Liver (tissue), 3 donors: ENCODE measurements around the gene TPCN1.

Source experiments
- CTCF ChIP-seq: fragments of 150-350 bp; IDR thresholded peaks from 2 replicates; pipeline ENCODE4 v1.5.1; 2017; ENCODE audit warnings: improper control_type of control experiment, low read depth, low read length; ENCODE audit not compliant: missing input control
- EGR1 ChIP-seq, 2 donors: IDR thresholded peaks; 2 replicates each; pipeline ENCODE4 v1.6.1; 2016 to 2018; ENCODE audit warnings: antibody characterized with exemption in 2 of 2, low read depth in 2 of 2
- GABPA ChIP-seq, 2 donors: IDR thresholded peaks in 1 of 2; conservative IDR thresholded peaks in 1 of 2; 2 replicates each; pipeline ENCODE4 v1.6.1; 2016; ENCODE audit warnings: antibody characterized with exemption in 2 of 2, mild to moderate bottlenecking in 1 of 2, moderate library complexity in 1 of 2
- HNF4G ChIP-seq: IDR thresholded peaks from 2 replicates; pipeline ENCODE4 v1.6.1; 2016; ENCODE audit warnings: antibody characterized with exemption
- JUND ChIP-seq, 2 donors: IDR thresholded peaks; 2 replicates each; pipeline ENCODE4 v1.6.1; 2016; ENCODE audit warnings: antibody characterized with exemption in 2 of 2
- RAD21 ChIP-seq, 2 donors: IDR thresholded peaks; 2 replicates each; pipeline ENCODE4 v1.6.1; 2016; ENCODE audit warnings: antibody characterized with exemption in 2 of 2, mild to moderate bottlenecking in 2 of 2
- RXRA ChIP-seq, 2 donors: IDR thresholded peaks; 2 replicates each; pipeline ENCODE4 v1.6.1; 2017 to 2018; ENCODE audit warnings: antibody characterized with exemption in 2 of 2, mild to moderate bottlenecking in 1 of 2
- SP1 ChIP-seq: IDR thresholded peaks from 2 replicates; pipeline ENCODE4 v1.6.1; 2018; ENCODE audit warnings: antibody characterized with exemption, mild to moderate bottlenecking
- TAF1 ChIP-seq: conservative IDR thresholded peaks from 2 replicates; pipeline ENCODE4 v1.6.1; 2016; ENCODE audit warnings: antibody characterized with exemption, mild to moderate bottlenecking
- YY1 ChIP-seq: IDR thresholded peaks from 2 replicates; pipeline ENCODE4 v1.6.1; 2016; ENCODE audit warnings: antibody characterized with exemption, mild to moderate bottlenecking
- TF ChIP-seq, protein P1 (sequence below): IDR thresholded peaks from 2 replicates; pipeline ENCODE4 v1.6.1; 2016; ENCODE audit warnings: antibody characterized with exemption
- TF ChIP-seq, protein P2 (sequence below): IDR thresholded peaks from 2 replicates; pipeline ENCODE4 v1.6.1; 2016; ENCODE audit warnings: antibody characterized with exemption, mild to moderate bottlenecking
- donor health status: healthy.
- donor health status: healthy.

DNA sequence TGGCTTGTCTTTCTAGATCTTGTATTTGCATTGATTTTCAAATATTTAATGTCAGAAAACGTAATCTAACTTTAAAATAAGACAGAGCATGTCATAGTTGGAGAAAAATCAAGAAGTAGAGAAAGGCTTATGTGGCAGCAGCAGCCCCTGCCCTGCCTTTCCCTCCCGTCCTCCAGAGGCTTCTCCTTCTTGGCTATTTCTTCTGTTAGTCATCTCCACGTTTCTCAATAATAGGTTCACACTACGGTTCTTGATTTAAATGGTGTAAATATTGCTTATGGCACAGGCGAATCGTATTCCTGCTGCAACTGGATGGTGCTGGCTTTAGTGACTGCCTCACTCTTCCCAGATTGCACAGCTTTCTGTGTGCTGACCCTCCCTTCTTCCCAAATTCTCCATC is 70.8 kb downstream of the TPCN1 start:
- TF ChIP-seq CTCF (no peak), EGR1 (IDR thresholded peaks at IDR 0.05; ENCODE audit: low read depth in 2 of 2) (no peak), TAF1 (no peak), JUND (IDR thresholded peaks at IDR 0.05) (no peak), HNF4G (no peak), RAD21 (IDR thresholded peaks at IDR 0.05) (no peak), RXRA (IDR thresholded peaks at IDR 0.05) (no peak), YY1 (no peak), SP1 (no peak), GABPA (IDR thresholded peaks at IDR 0.05 in 1 of 2, conservative IDR thresholded peaks at IDR 0.05 in 1 of 2) (no peak)
- TF ChIP-seq, protein P1, sequence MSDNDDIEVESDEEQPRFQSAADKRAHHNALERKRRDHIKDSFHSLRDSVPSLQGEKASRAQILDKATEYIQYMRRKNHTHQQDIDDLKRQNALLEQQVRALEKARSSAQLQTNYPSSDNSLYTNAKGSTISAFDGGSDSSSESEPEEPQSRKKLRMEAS = no peak
- TF ChIP-seq, protein P2, sequence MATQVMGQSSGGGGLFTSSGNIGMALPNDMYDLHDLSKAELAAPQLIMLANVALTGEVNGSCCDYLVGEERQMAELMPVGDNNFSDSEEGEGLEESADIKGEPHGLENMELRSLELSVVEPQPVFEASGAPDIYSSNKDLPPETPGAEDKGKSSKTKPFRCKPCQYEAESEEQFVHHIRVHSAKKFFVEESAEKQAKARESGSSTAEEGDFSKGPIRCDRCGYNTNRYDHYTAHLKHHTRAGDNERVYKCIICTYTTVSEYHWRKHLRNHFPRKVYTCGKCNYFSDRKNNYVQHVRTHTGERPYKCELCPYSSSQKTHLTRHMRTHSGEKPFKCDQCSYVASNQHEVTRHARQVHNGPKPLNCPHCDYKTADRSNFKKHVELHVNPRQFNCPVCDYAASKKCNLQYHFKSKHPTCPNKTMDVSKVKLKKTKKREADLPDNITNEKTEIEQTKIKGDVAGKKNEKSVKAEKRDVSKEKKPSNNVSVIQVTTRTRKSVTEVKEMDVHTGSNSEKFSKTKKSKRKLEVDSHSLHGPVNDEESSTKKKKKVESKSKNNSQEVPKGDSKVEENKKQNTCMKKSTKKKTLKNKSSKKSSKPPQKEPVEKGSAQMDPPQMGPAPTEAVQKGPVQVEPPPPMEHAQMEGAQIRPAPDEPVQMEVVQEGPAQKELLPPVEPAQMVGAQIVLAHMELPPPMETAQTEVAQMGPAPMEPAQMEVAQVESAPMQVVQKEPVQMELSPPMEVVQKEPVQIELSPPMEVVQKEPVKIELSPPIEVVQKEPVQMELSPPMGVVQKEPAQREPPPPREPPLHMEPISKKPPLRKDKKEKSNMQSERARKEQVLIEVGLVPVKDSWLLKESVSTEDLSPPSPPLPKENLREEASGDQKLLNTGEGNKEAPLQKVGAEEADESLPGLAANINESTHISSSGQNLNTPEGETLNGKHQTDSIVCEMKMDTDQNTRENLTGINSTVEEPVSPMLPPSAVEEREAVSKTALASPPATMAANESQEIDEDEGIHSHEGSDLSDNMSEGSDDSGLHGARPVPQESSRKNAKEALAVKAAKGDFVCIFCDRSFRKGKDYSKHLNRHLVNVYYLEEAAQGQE = no peak
